DOHH2 (cell line): ENCODE data around the gene MYORG.

Source experiments
- EZH2phosphoT487 ChIP-seq: fragments of 200-600 bp; sonication (generic); IDR thresholded peaks from 2 replicates; pipeline ENCODE4 v1.6.1; 2017; ENCODE audit warnings: borderline replicate concordance, mild to moderate bottlenecking, antibody characterized with exemption, low read length, moderate library complexity, mixed read lengths
- TF ChIP-seq, protein P1 (sequence below): fragments of 200-600 bp; sonication (generic); IDR thresholded peaks from one replicate; pipeline ENCODE4 v1.5.1; 2014; ENCODE audit warnings: antibody characterized with exemption, mild to moderate bottlenecking, low read depth, low read length; ENCODE audit not compliant: poor library complexity, severe bottlenecking

DNA sequence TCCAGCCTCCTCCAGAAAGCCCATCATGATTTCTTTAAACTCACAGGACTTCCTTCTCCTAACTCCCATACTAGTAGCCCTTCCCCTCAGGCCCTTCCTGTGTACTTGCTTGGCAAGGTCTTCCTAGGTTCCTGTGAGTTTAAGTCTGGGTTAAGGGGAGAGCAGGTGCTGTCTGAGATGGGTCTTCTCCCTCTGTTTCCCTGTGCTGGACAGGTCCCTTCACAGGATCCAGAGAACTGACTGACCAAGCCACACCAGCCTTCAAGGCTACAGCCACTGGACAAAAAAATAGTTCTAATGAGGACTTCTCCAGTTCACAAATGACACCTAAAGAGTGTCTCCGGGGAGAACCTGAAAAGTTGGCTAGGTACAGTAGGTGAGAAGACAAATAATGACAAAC is 29.5 kb upstream of the MYORG start:
- TF ChIP-seq, protein P1, sequence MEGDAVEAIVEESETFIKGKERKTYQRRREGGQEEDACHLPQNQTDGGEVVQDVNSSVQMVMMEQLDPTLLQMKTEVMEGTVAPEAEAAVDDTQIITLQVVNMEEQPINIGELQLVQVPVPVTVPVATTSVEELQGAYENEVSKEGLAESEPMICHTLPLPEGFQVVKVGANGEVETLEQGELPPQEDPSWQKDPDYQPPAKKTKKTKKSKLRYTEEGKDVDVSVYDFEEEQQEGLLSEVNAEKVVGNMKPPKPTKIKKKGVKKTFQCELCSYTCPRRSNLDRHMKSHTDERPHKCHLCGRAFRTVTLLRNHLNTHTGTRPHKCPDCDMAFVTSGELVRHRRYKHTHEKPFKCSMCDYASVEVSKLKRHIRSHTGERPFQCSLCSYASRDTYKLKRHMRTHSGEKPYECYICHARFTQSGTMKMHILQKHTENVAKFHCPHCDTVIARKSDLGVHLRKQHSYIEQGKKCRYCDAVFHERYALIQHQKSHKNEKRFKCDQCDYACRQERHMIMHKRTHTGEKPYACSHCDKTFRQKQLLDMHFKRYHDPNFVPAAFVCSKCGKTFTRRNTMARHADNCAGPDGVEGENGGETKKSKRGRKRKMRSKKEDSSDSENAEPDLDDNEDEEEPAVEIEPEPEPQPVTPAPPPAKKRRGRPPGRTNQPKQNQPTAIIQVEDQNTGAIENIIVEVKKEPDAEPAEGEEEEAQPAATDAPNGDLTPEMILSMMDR, result no peak
- no peak for TF ChIP-seq EZH2phosphoT487
